GM12801 (cell line): ENCODE data around the gene CALML6.

ENCODE experiments used
- CTCF ChIP-seq: IDR thresholded peaks from one replicate; pipeline ENCODE4 v1.5.1; 2011; ENCODE audit warnings: control low read depth; ENCODE audit not compliant: insufficient read length; ENCODE audit errors: extremely low read depth

The CALML6 gene

DNA sequence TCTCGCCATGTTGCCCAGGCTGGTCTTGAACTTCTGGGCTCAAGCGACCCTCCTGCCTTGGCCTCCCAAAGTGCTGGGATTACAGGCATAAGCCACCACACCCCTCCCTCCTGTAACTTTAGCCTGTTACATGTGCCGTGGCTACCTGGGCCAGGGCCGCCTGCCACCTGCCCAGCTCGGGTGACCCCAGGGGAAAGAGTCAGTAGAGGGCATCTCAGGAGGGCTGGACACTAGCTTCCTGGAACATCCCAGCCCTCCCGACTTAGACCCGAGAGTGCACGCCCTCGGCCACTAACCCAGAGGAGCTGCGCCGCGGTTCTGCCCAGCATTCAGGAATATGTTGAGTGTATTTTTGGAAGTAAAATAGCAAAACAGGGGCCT lies 44.4 kb downstream of the CALML6 start:
- TF ChIP-seq CTCF = no peak

DNA sequence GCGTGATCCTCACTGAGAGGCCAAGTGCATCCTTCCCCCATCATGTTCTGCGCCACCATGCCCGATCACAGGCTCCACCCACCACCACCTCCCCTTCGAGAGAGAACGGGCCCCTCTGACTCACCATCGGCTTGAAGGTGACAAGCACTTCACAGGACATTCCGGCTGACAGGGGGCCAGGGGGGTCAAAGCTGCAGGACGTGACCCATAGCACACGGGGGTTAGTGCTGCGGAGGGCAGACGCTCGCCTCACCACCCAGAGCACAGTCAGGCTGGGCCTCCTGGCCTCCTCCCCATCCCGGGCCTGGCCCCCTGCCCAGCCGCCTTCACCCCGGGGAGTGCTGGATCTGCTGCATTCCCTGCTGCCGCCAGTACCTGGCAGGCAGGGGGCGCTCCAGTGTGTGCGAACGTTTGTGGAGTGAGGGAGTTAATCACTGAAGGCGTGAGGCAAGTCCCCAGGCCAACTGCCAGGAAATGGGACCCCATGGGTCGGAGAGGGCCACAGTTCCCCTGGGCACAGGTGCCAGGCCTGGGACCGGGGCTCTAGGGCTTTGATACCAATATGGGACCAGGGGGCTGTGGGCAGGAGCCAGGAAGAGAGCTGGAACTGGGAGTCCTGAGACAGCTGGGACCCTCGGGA lies 44.9 kb downstream of the CALML6 start:
- TF ChIP-seq CTCF = no peak

GRCh38 chr1:1960480-1961196 lies 45.6 kb downstream of the CALML6 start:
- TF ChIP-seq CTCF = no peak

DNA sequence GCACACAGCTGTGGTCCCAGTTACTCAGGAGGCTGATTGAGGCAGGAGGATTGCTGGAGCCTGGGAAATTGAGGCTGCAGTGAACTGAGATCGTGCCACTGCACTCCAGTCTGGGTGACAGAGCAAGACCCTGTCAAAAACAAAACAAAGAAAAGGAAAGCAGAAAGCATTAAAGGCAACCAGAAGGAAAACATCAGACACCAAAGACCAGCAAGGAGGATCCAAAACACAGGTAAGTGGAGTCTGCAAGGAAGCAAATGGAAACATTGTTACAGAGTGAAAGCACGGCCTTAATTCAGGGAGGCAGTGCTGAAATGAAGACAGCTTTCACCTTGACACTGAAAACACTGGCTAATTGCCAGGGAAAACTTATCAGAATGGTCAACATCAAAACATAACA lies 47.7 kb downstream of the CALML6 start:
- no peak for TF ChIP-seq CTCF

DNA sequence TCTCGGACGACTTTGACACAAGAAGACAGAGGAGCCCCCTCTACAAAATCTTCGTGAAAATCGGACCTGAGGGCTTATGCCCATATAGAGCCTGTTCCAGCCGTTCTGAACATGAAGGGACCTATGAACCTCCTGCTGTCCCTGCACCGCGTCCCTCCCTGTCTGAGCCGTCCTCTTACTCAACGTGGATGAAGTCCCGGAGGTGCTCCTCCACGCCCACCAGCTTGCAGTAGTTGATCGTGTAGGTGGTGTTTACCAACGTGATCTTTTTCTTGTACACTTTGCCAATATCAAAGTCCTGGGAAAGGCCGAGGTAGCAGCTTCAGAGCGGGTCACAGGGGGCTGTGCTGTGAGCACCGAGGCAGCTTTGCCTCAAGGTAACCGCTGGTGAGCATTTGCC lies 48.5 kb downstream of the CALML6 start:
- no peak for TF ChIP-seq CTCF

- no peak for TF ChIP-seq CTCF
Measured at GRCh38 chr1:1964811-1965210, 49.8 kb downstream of the CALML6 start.

- no peak for TF ChIP-seq CTCF
Measured at GRCh38 chr1:1965546-1965945, 50.5 kb downstream of the CALML6 start.
